Suprapubic skin (tissue), 3 donors: ENCODE measurements around the gene DGKZ.

Experiments used
- EP300 ChIP-seq: sonication (generic); formaldehyde crosslinking; IDR thresholded peaks from one replicate; pipeline ENCODE4 v1.6.1; 2017; ENCODE audit warnings: antibody characterized with exemption
- TF ChIP-seq, protein P1 (sequence below), 2 donors: fragments of 200-600 bp in 1 of 2; fragments of 450-650 bp in 1 of 2; sonication (generic) in 1 of 2; IDR thresholded peaks; one replicate each; pipeline ENCODE4 v1.5.1; 2016 to 2019; ENCODE audit warnings: antibody characterized with exemption in 2 of 2, mild to moderate bottlenecking in 1 of 2, moderate library complexity in 1 of 2

GRCh38 chr11:46414879-46415278 lies 67.6 kb downstream of the DGKZ start:
- TF ChIP-seq, protein P1, sequence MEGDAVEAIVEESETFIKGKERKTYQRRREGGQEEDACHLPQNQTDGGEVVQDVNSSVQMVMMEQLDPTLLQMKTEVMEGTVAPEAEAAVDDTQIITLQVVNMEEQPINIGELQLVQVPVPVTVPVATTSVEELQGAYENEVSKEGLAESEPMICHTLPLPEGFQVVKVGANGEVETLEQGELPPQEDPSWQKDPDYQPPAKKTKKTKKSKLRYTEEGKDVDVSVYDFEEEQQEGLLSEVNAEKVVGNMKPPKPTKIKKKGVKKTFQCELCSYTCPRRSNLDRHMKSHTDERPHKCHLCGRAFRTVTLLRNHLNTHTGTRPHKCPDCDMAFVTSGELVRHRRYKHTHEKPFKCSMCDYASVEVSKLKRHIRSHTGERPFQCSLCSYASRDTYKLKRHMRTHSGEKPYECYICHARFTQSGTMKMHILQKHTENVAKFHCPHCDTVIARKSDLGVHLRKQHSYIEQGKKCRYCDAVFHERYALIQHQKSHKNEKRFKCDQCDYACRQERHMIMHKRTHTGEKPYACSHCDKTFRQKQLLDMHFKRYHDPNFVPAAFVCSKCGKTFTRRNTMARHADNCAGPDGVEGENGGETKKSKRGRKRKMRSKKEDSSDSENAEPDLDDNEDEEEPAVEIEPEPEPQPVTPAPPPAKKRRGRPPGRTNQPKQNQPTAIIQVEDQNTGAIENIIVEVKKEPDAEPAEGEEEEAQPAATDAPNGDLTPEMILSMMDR (IDR thresholded peaks at IDR 0.05), result no peak
- TF ChIP-seq EP300, result no peak
